ENCODE measurements around the gene P3H3.

DNA sequence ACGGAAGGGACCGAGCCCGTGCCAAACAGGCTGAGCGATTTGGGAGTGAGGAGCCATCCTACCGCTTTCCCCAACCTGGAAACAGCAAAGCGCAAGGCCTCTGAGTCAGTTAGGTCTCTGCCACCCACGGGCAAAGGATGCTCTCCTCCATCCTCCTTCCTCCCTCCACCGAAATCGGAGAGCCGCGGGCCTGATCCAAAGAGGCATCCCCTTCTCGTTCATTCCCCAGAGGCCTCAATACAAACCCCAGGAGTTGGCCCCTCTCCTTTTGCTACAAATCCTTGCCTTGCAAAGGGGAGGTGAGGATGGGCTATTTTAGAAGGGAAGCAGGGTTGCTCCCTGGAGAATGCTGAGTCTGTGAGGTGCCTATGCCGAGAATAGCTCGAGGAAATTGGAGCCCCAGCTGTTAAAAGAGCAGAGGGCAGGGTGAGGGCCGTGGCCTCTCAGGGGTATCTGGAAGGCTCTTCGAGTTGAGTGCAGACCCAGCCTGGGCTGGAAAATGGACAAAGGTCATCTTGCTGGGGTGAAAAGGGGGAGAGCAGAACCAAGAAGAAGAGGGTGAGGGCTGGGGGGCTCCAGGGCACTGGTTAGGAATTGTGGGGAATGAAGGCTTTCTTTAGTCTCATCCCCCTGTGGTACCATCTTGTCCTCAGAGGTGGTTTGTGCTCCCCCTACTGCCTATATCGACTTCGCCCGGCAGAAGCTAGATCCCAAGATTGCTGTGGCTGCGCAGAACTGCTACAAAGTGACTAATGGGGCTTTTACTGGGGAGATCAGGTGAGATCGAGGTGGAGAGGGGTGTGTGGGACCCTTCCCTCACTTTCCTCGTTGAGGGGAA is 40.2 kb downstream of the P3H3 start:
- TF ChIP-seq, protein P1, sequence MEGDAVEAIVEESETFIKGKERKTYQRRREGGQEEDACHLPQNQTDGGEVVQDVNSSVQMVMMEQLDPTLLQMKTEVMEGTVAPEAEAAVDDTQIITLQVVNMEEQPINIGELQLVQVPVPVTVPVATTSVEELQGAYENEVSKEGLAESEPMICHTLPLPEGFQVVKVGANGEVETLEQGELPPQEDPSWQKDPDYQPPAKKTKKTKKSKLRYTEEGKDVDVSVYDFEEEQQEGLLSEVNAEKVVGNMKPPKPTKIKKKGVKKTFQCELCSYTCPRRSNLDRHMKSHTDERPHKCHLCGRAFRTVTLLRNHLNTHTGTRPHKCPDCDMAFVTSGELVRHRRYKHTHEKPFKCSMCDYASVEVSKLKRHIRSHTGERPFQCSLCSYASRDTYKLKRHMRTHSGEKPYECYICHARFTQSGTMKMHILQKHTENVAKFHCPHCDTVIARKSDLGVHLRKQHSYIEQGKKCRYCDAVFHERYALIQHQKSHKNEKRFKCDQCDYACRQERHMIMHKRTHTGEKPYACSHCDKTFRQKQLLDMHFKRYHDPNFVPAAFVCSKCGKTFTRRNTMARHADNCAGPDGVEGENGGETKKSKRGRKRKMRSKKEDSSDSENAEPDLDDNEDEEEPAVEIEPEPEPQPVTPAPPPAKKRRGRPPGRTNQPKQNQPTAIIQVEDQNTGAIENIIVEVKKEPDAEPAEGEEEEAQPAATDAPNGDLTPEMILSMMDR (tag by site-specific recombination; IDR thresholded peaks at IDR 0.05) = peak; percentile 65
- TF ChIP-seq YY1 (tag by site-specific recombination; IDR thresholded peaks at IDR 0.05) = no peak
- no peak for TF ChIP-seq ZNF146 (tag by site-specific recombination; IDR thresholded peaks at IDR 0.05)
- TF ChIP-seq ZNF292 (tag by site-specific recombination; IDR thresholded peaks at IDR 0.05; ENCODE audit: borderline replicate concordance, low read depth) = no peak
- TF ChIP-seq ZNF792 (tag by site-specific recombination; IDR thresholded peaks at IDR 0.05) = no peak
- TF ChIP-seq, protein P2, sequence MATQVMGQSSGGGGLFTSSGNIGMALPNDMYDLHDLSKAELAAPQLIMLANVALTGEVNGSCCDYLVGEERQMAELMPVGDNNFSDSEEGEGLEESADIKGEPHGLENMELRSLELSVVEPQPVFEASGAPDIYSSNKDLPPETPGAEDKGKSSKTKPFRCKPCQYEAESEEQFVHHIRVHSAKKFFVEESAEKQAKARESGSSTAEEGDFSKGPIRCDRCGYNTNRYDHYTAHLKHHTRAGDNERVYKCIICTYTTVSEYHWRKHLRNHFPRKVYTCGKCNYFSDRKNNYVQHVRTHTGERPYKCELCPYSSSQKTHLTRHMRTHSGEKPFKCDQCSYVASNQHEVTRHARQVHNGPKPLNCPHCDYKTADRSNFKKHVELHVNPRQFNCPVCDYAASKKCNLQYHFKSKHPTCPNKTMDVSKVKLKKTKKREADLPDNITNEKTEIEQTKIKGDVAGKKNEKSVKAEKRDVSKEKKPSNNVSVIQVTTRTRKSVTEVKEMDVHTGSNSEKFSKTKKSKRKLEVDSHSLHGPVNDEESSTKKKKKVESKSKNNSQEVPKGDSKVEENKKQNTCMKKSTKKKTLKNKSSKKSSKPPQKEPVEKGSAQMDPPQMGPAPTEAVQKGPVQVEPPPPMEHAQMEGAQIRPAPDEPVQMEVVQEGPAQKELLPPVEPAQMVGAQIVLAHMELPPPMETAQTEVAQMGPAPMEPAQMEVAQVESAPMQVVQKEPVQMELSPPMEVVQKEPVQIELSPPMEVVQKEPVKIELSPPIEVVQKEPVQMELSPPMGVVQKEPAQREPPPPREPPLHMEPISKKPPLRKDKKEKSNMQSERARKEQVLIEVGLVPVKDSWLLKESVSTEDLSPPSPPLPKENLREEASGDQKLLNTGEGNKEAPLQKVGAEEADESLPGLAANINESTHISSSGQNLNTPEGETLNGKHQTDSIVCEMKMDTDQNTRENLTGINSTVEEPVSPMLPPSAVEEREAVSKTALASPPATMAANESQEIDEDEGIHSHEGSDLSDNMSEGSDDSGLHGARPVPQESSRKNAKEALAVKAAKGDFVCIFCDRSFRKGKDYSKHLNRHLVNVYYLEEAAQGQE (tag by site-specific recombination; IDR thresholded peaks at IDR 0.05) = no peak
- TF ChIP-seq ZNF157 (tag by site-specific recombination; IDR thresholded peaks at IDR 0.05) = no peak
- no peak for TF ChIP-seq ZNF274 (IDR thresholded peaks at IDR 0.05; ENCODE audit: low read length)
- no peak for TF ChIP-seq ZNF274 (tag by site-specific recombination; IDR thresholded peaks at IDR 0.05; ENCODE audit: borderline replicate concordance)
- TF ChIP-seq ZNF16 (tag by site-specific recombination; IDR thresholded peaks at IDR 0.05; ENCODE audit: low read depth) = no peak
- no peak for TF ChIP-seq MEIS1 (CRISPR knock-in tag; IDR thresholded peaks at IDR 0.05; ENCODE audit: borderline replicate concordance)
- TF ChIP-seq RBAK (tag by site-specific recombination; IDR thresholded peaks at IDR 0.05) = no peak
- TF ChIP-seq, protein P3, sequence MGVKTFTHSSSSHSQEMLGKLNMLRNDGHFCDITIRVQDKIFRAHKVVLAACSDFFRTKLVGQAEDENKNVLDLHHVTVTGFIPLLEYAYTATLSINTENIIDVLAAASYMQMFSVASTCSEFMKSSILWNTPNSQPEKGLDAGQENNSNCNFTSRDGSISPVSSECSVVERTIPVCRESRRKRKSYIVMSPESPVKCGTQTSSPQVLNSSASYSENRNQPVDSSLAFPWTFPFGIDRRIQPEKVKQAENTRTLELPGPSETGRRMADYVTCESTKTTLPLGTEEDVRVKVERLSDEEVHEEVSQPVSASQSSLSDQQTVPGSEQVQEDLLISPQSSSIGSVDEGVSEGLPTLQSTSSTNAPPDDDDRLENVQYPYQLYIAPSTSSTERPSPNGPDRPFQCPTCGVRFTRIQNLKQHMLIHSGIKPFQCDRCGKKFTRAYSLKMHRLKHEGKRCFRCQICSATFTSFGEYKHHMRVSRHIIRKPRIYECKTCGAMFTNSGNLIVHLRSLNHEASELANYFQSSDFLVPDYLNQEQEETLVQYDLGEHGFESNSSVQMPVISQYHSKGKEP (tag by site-specific recombination; IDR thresholded peaks at IDR 0.05) = no peak
- TF ChIP-seq ZNF239 (tag by site-specific recombination; IDR thresholded peaks at IDR 0.05) = no peak
- TF ChIP-seq, protein P4, sequence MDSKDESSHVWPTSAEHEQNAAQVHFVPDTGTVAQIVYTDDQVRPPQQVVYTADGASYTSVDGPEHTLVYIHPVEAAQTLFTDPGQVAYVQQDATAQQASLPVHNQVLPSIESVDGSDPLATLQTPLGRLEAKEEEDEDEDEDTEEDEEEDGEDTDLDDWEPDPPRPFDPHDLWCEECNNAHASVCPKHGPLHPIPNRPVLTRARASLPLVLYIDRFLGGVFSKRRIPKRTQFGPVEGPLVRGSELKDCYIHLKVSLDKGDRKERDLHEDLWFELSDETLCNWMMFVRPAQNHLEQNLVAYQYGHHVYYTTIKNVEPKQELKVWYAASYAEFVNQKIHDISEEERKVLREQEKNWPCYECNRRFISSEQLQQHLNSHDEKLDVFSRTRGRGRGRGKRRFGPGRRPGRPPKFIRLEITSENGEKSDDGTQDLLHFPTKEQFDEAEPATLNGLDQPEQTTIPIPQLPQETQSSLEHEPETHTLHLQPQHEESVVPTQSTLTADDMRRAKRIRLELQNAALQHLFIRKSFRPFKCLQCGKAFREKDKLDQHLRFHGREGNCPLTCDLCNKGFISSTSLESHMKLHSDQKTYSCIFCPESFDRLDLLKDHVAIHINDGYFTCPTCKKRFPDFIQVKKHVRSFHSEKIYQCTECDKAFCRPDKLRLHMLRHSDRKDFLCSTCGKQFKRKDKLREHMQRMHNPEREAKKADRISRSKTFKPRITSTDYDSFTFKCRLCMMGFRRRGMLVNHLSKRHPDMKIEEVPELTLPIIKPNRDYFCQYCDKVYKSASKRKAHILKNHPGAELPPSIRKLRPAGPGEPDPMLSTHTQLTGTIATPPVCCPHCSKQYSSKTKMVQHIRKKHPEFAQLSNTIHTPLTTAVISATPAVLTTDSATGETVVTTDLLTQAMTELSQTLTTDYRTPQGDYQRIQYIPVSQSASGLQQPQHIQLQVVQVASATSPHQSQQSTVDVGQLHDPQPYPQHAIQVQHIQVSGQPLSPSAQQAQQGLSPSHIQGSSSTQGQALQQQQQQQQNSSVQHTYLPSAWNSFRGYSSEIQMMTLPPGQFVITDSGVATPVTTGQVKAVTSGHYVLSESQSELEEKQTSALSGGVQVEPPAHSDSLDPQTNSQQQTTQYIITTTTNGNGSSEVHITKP (tag by site-specific recombination; IDR thresholded peaks at IDR 0.05) = peak; percentile 31; the same call in 1 of the 2 replicates
